GM19025 (cell line): ENCODE results near the gene IBA57.

Experiments
- ATAC-seq: cut with Tn5 transposase; IDR thresholded peaks from one replicate; pipeline ENCODE4 v1.9.1; 2021; ENCODE audit warnings: mild to moderate bottlenecking, low read depth, moderate library complexity; ENCODE audit not compliant: unreplicated experiment

IBA57 gene

DNA sequence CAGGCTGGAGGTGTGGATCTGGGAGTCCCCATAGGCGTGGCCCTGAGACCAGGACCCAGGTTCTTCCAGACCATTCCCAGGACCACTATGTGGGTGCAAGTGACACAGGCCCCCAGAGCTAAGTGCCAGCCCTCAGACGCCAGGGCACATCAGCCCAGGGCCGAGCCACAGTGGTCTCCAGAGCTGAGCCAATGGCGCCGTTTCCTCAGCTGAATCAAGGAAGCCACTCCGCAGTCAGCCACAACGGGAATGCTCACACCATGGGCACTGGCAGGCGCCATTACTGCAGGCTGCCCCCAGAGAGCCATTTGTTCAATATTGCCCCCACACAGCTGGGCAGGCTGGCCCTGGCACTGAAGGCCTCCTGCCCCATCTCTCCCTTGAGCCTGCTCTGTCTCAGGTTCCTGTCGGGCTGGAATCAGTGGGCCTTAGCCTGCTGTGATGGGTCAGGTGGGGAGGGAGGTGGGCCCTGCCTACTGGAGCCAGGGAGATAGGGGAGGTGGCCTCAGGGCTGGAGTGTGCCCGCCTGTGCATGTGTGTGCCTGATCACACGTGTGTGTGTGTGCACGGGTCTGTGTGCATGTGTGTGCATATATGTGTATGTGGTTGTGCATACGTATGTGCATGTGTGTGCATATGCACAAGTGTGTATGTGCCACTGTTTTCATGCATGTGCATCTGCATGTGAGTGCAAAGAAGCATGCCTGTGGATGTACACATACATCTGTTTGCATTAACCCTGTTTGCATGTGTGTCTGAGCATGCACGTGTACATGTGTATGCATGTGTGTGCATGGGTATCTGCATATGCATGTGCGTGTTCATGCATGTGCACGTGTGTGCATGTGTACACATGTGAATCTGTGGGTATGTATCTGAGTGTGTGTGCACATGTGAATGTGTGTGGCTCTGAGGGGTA lies 9.7 kb upstream of the IBA57 start:
- ATAC-seq = no peak

GRCh38 chr1:228156515-228156881 lies 9.1 kb upstream of the IBA57 start:
- ATAC-seq = no peak

DNA sequence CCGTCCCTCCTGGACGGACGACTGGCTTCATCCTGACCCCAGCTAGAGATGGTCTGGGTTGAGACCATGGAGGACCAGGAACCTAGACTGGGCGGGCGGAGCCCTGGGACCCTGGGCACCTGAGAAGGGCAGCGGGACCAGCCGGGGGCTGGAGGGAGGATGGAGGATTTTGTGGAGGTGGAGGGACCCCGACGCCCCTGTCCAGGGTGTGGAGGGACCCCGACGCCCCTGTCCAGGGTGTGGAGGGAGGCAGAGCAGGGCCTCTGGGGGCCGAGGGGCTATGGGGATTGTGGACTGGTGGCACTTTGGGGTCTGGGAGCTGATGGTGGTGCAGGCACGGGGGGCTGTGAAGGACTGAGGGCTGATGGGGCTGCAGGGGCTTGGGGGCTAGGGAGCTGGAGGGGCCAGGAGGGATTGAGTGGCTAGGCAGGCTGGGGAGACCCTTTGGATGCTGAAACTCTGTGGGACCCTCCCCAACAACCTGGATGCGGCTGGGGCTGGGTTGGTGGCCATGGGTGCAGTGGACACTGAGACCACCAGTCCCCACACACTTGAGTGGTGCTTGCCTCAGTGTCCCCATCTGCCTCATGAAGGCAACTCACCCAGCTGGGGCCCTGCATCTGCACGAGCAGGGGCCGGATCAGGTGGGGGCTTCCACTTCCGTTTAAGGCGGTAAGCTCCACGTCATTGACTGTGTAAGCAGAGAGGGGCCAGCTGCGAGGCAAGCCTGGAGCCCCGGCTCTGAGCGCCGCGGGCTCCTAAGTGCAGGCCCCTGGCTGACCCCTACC lies 8.5 kb upstream of the IBA57 start:
- ATAC-seq = no peak

DNA sequence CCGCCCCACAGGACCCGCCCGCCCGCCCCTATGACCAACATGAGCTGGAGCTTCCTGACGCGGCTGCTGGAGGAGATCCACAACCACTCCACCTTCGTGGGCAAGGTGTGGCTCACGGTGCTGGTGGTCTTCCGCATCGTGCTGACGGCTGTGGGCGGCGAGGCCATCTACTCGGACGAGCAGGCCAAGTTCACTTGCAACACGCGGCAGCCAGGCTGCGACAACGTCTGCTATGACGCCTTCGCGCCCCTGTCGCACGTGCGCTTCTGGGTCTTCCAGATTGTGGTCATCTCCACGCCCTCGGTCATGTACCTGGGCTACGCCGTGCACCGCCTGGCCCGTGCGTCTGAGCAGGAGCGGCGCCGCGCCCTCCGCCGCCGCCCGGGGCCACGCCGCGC lies 7.9 kb upstream of the IBA57 start:
- no peak for ATAC-seq

- no peak for ATAC-seq
Measured at GRCh38 chr1:228158151-228159007, 7.2 kb upstream of the IBA57 start.

DNA sequence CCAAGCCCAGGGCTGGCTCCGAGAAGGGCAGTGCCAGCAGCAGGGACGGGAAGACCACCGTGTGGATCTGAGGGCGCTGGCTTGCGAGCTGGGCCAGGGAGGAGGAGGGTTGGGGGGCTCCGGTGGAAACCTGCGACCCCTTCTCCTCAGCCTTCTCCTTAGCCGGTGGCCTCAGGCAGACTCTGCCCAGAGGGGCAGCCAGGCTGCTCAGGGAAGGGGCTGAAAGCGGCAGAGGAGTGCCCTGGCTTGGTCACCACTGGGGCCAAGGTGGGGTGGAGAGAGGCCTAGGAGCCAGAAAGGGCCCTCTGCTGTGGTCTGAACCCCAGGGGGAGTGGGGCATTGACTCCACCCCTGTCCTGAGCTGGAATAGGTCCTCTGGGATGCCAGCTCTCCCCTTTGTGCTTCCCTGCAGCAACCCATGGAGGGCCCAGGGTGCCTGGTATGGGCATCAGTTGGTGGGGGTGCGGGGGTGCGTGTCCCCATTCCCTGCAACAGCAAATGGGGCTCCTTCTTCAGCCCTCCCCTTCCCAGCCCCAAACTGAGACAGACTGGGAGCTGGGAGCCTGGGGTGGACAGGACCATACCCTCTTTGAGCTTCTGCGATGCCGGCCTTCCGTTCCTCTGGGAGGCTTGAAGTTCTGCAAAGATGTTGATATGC lies 6.5 kb upstream of the IBA57 start:
- ATAC-seq = no peak

DNA sequence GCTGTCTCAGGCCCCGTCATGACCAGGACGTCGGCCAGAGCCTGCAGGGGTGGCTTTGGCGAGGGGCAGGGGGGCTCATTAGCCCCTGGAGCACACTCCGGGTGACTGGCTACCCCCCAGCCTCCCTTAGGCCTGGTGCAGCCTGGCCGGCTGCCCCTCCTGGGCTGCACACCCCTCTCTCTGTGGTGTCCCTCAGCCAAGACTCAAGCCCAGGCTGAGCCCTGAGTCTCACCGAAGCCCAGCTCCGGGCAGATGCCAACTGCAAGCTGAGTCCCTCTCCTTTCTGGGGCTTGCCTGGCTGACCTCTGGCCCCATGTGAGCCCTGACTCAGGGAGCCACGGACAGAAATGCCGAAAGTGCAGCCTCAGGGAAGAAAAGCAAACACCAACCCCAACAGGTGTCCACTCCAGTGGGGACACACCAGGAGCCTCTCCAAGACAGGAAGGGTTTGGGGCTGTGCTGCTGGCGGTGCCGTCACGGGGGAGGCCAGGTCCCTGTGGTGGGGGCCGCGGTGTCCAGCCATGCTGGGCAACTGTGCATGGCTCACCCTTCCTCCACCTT lies 5.3 kb upstream of the IBA57 start:
- ATAC-seq = no peak

DNA sequence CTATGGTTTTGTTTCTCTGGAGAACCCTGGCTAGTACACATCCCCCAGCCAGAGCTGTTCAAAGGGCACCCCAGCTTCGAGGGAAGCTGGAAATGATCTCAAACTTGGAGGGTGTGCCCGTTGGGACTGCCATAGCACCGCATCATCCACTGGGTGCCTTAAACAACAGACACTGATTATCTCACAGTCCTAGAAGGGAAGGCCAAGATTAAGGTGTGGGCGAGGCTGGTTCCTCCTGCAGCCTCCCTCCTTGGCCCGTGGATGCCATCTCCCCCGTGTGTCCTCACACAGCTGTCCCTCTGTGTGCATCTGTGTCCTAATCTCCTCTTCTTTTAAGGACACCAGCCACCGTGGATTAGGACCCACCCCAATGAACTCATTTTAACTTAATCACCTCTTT lies 4.2 kb upstream of the IBA57 start:
- no peak for ATAC-seq

DNA sequence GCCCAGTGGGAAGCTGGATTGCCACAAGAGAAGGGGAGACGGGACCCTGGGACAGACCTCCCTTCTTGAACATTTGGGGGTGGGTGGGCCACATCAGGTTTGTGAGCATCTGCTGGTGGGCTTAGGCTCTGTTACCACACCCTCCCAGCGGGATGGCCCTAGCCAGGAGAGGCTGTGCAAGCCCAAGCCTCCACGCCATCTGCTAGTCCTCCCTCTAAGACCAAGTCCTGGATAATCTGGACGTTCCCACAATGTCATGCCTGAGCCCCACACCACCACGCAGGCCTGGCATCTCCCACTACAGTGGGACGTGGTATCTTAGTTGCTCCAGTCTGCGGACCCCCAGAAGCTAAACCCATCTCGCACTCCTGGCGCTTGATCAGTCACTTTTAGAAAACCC lies 3.7 kb upstream of the IBA57 start:
- no peak for ATAC-seq

GRCh38 chr1:228162286-228163006 lies 3.2 kb upstream of the IBA57 start:
- no peak for ATAC-seq

DNA sequence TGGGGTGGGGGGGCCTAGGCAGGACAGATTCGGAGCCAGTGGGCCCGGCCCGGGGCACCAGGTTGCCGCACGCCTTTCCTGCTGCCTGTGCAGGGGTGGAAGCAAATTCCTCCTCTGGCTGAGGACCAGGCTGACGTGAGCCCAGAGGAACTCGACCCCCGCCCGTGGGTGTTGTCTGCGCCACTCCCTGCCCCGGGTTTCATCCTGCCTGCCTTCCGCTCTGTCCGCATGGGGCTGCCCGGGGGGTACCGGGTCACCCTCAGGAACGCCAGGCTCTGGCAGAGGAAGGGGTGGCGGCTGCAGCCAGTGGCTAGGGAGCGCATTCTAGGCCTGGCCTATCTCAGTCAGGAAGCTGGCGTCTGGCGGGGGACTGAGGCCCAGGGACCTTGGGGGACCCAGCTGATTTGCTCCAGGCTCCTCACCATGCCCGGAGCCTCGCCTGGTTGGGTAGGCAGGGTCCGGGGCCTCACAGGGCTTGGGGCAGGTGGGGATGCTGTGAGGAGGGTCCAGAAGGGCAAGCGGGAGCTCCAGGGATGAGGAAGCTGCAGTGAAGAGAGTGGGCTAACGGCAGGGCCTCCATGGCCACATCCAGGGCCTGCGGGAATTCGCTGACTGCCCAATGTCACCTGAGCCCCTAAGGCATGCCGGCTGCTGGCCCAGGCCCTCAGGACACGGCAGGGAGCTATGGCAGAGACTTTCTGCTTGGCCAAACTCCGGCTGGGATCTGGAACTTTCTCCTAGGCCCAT lies 2.4 kb upstream of the IBA57 start:
- no peak for ATAC-seq

DNA sequence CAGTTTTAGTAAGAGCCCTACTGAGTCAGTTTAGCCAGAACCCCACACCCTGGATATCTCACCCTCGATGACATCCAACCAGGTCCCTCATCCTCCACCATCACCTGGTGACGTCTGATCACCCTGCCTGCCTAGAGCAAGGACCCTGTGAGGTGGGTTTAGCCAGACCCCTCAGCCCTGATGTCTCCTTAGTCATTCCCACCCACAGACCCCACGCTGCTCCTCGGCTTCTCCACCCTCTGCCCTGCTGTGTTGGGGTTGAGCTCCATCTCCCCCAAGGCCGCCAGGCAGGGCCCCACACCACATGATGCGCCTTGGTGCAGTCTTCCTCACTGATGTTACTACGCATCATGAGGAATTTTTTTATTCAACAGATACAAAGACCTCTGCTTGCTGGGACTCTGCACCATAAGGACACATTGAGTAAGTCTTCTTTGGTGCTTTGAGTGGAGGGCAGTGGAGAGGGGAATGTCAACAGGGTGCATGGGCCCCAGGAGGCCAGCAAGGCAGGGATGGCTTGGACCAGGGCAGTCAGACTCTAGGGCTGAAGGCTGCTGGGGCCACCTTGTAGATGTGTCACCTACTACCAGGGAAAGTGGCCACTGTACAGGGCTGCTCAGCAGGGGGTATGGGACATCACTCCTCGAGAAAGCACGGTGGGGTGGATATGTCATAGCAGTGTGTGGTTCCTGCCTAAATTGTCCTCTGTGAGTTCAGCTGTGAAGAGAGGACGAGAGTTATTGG lies 1.7 kb upstream of the IBA57 start:
- no peak for ATAC-seq

- ATAC-seq = peak; percentile 0
Measured at GRCh38 chr1:228164561-228165371, 838 bp upstream of the IBA57 start.

GRCh38 chr1:228166170-228166936 lies 749 bp downstream of the IBA57 start:
- ATAC-seq = peak; percentile 4

- ATAC-seq = no peak
Measured at GRCh38 chr1:228168563-228169270, 3.1 kb downstream of the IBA57 start.

GRCh38 chr1:228169345-228169744 lies 3.7 kb downstream of the IBA57 start:
- no peak for ATAC-seq
